ENCODE results near the gene CDH9.

The CDH9 gene

DNA sequence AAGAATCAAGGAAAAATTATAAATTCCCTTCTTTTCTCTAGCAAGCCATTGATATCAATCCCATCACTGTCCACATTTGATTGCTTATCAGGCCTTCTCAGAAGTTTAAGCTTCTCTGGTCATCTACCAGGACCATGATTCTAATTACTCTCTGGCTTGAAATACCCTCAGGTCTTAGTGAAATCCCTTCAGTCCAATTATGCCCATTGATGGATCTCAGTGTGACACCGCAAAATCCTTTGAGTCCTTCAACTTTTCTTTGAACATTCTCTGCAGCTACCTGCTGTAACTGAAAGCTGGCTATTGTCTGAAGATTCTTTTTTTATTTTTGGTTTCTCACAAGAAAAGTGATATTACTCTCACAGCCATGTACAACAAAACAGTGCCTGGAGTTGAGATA lies 3.0 kb upstream of the CDH9 start:
- TF ChIP-seq, protein P1, sequence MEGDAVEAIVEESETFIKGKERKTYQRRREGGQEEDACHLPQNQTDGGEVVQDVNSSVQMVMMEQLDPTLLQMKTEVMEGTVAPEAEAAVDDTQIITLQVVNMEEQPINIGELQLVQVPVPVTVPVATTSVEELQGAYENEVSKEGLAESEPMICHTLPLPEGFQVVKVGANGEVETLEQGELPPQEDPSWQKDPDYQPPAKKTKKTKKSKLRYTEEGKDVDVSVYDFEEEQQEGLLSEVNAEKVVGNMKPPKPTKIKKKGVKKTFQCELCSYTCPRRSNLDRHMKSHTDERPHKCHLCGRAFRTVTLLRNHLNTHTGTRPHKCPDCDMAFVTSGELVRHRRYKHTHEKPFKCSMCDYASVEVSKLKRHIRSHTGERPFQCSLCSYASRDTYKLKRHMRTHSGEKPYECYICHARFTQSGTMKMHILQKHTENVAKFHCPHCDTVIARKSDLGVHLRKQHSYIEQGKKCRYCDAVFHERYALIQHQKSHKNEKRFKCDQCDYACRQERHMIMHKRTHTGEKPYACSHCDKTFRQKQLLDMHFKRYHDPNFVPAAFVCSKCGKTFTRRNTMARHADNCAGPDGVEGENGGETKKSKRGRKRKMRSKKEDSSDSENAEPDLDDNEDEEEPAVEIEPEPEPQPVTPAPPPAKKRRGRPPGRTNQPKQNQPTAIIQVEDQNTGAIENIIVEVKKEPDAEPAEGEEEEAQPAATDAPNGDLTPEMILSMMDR (IDR thresholded peaks at IDR 0.05; ENCODE audit: low read depth, low read length), result no peak
- no peak for DNase-seq (ENCODE audit: extremely low read depth, low read depth)

DNA sequence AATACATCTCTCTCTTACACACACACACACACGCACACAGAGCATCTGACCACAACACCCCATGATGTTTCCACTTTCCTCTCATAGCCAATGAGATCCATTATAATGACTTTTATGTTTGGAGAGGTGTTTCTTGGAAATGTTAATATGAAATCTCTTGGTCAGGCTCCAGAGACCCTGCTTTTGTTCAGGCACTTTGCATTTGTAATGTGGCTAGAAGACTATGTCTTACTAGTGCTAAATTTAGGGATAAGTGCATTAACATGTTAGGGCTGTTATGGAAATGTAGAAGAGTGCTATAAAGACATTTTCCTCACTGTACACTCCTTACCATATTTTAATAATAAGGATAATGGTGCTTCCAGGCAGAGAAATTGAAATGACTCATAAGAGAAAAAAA lies 3.8 kb downstream of the CDH9 start:
- no peak for DNase-seq (ENCODE audit: extremely low read depth, low read depth)

DNA sequence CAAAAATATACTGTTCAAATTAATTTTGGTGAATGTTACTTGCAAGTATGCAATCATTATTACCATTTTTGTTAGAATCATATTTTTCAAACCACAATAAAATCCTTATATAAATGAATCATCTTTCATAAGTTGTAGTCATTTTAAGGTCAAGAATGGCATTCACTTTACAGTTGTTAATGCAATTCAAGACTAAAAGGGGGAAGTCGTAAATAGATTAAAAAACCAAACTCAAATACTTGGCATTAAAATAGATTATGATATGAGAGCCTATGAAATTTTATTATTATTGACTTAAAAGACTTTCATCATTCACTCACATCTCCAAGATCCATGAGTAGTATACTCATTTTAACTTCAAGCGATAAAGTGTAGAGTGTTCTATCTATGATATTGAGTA lies 11.6 kb downstream of the CDH9 start:
- no peak for DNase-seq (ENCODE audit: extremely low read depth, low read depth)

More for the DNA sequence above, 3.8 kb downstream of the CDH9 start:
- TF ChIP-seq, protein P1 (IDR thresholded peaks at IDR 0.05; ENCODE audit: low read depth, low read length), result no peak

DNA sequence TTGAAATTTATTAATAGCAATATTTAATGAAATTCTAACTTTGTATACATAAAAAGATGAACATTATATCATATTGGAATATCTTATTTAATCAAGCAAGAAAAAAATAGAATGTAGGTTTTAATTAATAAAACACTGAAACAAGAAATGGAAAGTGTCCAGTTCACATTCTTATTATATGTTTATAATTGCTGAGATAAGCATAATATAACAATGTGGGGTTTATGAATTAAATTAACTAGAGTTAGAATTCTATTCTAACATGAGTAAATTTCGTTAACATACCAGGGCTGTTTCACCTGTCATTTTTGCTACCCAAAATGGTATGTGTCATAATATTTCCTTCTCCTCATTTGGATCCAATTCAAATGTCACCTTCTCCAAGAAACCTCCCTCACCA lies 12.3 kb downstream of the CDH9 start:
- TF ChIP-seq, protein P1 (IDR thresholded peaks at IDR 0.05; ENCODE audit: low read depth, low read length), result no peak
- no peak for DNase-seq (ENCODE audit: extremely low read depth, low read depth)

More for the DNA sequence above, 11.6 kb downstream of the CDH9 start:
- TF ChIP-seq, protein P1 (IDR thresholded peaks at IDR 0.05; ENCODE audit: low read depth, low read length), result no peak

DNA sequence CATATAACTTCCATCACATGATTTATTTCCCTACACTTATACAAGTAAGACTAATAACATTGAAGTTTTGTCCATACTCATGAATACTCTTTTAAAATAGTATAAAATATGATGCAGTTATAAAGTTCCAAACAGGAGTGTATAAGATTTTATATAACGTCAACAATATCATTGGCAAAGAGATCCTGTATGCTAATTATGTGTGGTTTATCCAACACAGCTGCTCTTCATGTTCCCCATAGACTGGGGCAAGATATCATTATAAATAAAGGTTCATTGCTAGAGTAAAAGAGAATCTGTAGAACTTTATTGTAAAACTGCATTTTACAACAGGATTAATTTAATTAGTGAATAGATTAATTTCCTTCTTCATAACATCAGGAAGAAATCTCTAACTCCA lies 16.9 kb downstream of the CDH9 start:
- DNase-seq (ENCODE audit: extremely low read depth, low read depth), result no peak

DNA sequence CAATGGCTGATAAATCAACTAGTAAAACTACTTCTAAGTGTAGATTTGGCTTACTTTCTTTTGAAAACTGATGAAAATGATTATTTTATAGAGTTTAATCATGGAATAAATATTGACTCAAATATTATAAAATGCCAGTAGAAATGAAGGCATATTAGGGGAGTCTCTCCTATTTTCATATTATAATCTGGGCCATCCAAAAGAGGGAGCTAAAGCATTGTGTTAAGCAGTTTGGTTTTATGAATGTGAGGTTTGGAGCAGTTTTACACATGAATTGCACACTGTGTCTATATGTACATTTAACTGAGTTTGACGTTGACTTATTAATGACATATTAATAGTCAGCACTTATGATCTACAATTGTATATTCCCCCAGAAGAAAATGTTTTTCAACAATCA lies 17.4 kb downstream of the CDH9 start:
- no peak for DNase-seq (ENCODE audit: extremely low read depth, low read depth)

More for the DNA sequence above, 16.9 kb downstream of the CDH9 start:
- TF ChIP-seq, protein P1 (IDR thresholded peaks at IDR 0.05; ENCODE audit: low read depth, low read length), result no peak

DNA sequence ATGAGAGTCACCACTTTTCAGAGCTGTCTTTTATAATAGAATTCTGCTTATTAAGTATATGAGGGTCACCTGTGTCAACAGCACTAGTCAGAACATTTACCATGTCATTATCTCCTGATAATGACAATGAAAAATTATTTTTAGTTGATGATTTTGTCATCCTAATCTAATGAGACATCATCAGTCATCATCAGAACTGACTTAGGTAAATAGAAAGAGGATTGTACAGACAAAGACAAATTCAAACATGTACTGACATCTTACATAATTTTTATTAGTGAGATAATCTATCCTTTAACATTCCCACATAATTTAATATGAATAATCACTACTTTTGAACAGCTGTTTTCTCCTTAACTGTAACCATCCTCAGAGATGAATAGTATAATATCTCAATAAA lies 22.6 kb downstream of the CDH9 start:
- no peak for DNase-seq (ENCODE audit: extremely low read depth, low read depth)
- TF ChIP-seq, protein P1 (IDR thresholded peaks at IDR 0.05; ENCODE audit: low read depth, low read length), result no peak

More for the DNA sequence above, 17.4 kb downstream of the CDH9 start:
- TF ChIP-seq, protein P1 (IDR thresholded peaks at IDR 0.05; ENCODE audit: low read depth, low read length), result no peak

Data from AG09319 (cell line).